HepG2 (cell line): ENCODE data around the gene PKP3. TPM values are rescaled to one million over a fixed set of nuclear protein-coding genes. Genes with fewer than 3 reads are reported as not detected.

Source experiments
- DR1 ChIP-seq: sonication (generic); formaldehyde crosslinking; IDR thresholded peaks from 2 replicates; pipeline ENCODE4 v1.8.0; 2021; ENCODE audit warnings: mild to moderate bottlenecking, missing genetic modification reagents, inconsistent platforms
- FOXM1 ChIP-seq: sonication (generic); formaldehyde crosslinking; IDR thresholded peaks from 2 replicates; pipeline ENCODE4 v1.5.0; 2020; ENCODE audit warnings: missing genetic modification reagents
- HOXD1 ChIP-seq: sonication (generic); formaldehyde crosslinking; IDR thresholded peaks from 2 replicates; pipeline ENCODE4 v1.5.0; 2020; ENCODE audit warnings: missing genetic modification reagents
- ISL2 ChIP-seq: sonication (generic); formaldehyde crosslinking; IDR thresholded peaks from 2 replicates; pipeline ENCODE4 v1.5.0; 2020; ENCODE audit warnings: missing genetic modification reagents
- NCOA5 ChIP-seq: sonication (generic); formaldehyde crosslinking; IDR thresholded peaks from 2 replicates; pipeline ENCODE4 v1.4.0; 2020; ENCODE audit warnings: missing genetic modification reagents
- PHF8 ChIP-seq: sonication (generic); formaldehyde crosslinking; IDR thresholded peaks from 2 replicates; pipeline ENCODE4 v1.5.0; 2020; ENCODE audit warnings: missing genetic modification reagents
- STAT5B ChIP-seq: sonication (generic); formaldehyde crosslinking; IDR thresholded peaks from 2 replicates; pipeline ENCODE4 v1.4.0; 2020; ENCODE audit warnings: missing genetic modification reagents
- U2AF2 ChIP-seq: fragments of 200-400 bp; formaldehyde crosslinking; IDR thresholded peaks from 2 replicates; pipeline ENCODE4 v1.6.1; 2017; ENCODE audit warnings: low read depth, mild to moderate bottlenecking, low read length
- ZNF256 ChIP-seq: sonication (generic); formaldehyde crosslinking; conservative IDR thresholded peaks from 2 replicates; pipeline ENCODE4 v1.4.0; 2020; ENCODE audit warnings: missing genetic modification reagents
- ZNF331 ChIP-seq: sonication (generic); formaldehyde crosslinking; IDR thresholded peaks from 2 replicates; pipeline ENCODE4 v1.4.0; 2020; ENCODE audit warnings: missing genetic modification reagents
- ZNF335 ChIP-seq: sonication (generic); formaldehyde crosslinking; IDR thresholded peaks from 2 replicates; pipeline ENCODE4 v1.4.0; 2020; ENCODE audit warnings: missing genetic modification reagents
- ZNF432 ChIP-seq: sonication (generic); formaldehyde crosslinking; IDR thresholded peaks from 2 replicates; pipeline ENCODE4 v1.5.0; 2020; ENCODE audit warnings: missing genetic modification reagents, mild to moderate bottlenecking, borderline replicate concordance
- ZNF468 ChIP-seq: sonication (generic); formaldehyde crosslinking; IDR thresholded peaks from 2 replicates; pipeline ENCODE4 v1.8.0; 2022; ENCODE audit warnings: mild to moderate bottlenecking, moderate library complexity, missing genetic modification reagents
- ZNF670 ChIP-seq: sonication (generic); formaldehyde crosslinking; IDR thresholded peaks from 2 replicates; pipeline ENCODE4 v1.8.0; 2022; ENCODE audit warnings: mild to moderate bottlenecking, missing genetic modification reagents, borderline replicate concordance
- polyA plus RNA-seq, 8 experiments: library from polyadenylated mRNA; depleted of rRNA in 3 of 8; stranded (reverse) in 7 of 8; unstranded in 1 of 8; fragments of >200 nt; fragmentation: Illumina TruSeq in 4 of 8; extraction: Trizol in 4 of 8; gene quantifications; 2 replicates each; pipeline versions ENCODE4 v1.2.1 to v1.2.3, GENCODE V29; 2011 to 2016; ENCODE audit warnings: low read depth in 4 of 8, missing spikeins in 1 of 8, mixed read lengths in 1 of 8; ENCODE audit not compliant: insufficient read depth in 1 of 8
- total RNA-seq, 5 experiments: library from RNA; depleted of rRNA; stranded (reverse); fragments of >200 nt; fragmentation: Illumina TruSeq; extraction: Trizol; gene quantifications; 2 replicates each; pipeline ENCODE4 v1.2.3, GENCODE V29; 2016; ENCODE audit warnings: low read depth in 1 of 5
- TF ChIP-seq, protein P1 (sequence below): sonication (generic); formaldehyde crosslinking; IDR thresholded peaks from 2 replicates; pipeline ENCODE4; 2020; ENCODE audit warnings: missing genetic modification reagents, mild to moderate bottlenecking, borderline replicate concordance
- TF ChIP-seq, protein P2 (sequence below): sonication (generic); formaldehyde crosslinking; IDR thresholded peaks from 2 replicates; pipeline ENCODE4 v1.4.0; 2020; ENCODE audit warnings: missing genetic modification reagents
- TF ChIP-seq, protein P3 (sequence below): sonication (generic); formaldehyde crosslinking; IDR thresholded peaks from 2 replicates; pipeline ENCODE4 v1.9.0; 2022; ENCODE audit warnings: missing genetic modification reagents, mild to moderate bottlenecking, borderline replicate concordance
- TF ChIP-seq, protein P4 (sequence below): sonication (generic); formaldehyde crosslinking; IDR thresholded peaks from 2 replicates; pipeline ENCODE4 v1.4.0; 2020; ENCODE audit warnings: mild to moderate bottlenecking, missing genetic modification reagents

The PKP3 gene
- total and polyA plus RNA-seq, 2 of the 13 experiments (the other 11 are each of a cell fraction or from before 2014, with no cell fraction given), result 18.0 to 28.7 TPM

DNA sequence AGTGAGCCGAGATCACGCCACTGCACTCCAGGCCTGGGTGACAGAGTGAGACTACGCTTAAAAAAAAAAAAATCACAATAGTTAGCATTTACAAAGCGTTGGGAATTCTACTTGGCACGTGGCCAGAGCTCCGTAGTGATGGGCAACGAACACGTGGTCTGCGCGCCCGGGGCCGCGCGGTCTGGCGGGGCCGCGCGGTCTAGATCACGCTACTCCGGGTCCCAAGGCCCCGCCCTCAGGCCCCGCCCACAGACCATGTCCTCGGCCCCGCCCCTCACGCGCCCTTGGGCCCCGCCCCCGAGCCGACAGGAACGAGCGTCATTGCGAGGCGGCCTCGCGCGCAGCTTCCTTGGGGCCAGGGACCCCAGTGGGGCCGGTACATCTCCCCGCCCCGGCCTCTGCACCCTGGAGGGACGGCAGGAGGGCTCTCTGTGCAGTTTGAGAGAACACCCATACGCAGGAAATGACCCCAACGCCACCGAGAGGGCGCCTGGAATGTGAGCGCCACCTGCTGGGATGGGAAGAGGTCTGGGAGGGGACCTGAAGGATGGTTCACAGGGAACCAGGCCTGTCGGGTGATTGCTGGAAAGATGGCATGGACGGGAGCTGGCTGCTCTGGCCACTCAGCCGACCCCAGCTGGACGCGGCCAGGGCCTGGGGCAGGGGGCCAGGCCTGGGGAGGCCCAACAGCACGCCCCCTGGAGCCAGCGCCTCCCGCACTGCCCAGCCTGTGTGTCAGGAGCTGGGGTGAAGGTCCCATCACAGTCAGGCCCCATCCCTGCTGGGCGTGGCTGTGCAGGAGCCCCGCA is 54.1 kb downstream of the PKP3 start (continued):
- TF ChIP-seq ZNF670 (no peak; the same call in none of the 2 replicates), HOXD1 (no peak), ZNF468 (CRISPR knock-in tag) (no peak), PHF8 (CRISPR knock-in tag) (peak; percentile 87), U2AF2 (no peak), ZNF432 (no peak), DR1 (CRISPR knock-in tag) (peak; percentile 46; the same call in 1 of the 2 replicates), ZNF331 (CRISPR knock-in tag) (peak; percentile 57; the same call in 1 of the 2 replicates), STAT5B (peak; percentile 32; the same call in 1 of the 2 replicates), ZNF335 (CRISPR knock-in tag) (no peak), ZNF256 (CRISPR knock-in tag) (no peak), FOXM1 (no peak), NCOA5 (CRISPR knock-in tag) (no peak), ISL2 (CRISPR knock-in tag) (0 out of 2 replicates have a peak, but pooled peaks have one; percentile 25)
- TF ChIP-seq, protein P1, sequence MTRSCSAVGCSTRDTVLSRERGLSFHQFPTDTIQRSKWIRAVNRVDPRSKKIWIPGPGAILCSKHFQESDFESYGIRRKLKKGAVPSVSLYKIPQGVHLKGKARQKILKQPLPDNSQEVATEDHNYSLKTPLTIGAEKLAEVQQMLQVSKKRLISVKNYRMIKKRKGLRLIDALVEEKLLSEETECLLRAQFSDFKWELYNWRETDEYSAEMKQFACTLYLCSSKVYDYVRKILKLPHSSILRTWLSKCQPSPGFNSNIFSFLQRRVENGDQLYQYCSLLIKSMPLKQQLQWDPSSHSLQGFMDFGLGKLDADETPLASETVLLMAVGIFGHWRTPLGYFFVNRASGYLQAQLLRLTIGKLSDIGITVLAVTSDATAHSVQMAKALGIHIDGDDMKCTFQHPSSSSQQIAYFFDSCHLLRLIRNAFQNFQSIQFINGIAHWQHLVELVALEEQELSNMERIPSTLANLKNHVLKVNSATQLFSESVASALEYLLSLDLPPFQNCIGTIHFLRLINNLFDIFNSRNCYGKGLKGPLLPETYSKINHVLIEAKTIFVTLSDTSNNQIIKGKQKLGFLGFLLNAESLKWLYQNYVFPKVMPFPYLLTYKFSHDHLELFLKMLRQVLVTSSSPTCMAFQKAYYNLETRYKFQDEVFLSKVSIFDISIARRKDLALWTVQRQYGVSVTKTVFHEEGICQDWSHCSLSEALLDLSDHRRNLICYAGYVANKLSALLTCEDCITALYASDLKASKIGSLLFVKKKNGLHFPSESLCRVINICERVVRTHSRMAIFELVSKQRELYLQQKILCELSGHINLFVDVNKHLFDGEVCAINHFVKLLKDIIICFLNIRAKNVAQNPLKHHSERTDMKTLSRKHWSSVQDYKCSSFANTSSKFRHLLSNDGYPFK (CRISPR knock-in tag), result peak; percentile 52; the same call in 1 of the 2 replicates
- TF ChIP-seq, protein P2, sequence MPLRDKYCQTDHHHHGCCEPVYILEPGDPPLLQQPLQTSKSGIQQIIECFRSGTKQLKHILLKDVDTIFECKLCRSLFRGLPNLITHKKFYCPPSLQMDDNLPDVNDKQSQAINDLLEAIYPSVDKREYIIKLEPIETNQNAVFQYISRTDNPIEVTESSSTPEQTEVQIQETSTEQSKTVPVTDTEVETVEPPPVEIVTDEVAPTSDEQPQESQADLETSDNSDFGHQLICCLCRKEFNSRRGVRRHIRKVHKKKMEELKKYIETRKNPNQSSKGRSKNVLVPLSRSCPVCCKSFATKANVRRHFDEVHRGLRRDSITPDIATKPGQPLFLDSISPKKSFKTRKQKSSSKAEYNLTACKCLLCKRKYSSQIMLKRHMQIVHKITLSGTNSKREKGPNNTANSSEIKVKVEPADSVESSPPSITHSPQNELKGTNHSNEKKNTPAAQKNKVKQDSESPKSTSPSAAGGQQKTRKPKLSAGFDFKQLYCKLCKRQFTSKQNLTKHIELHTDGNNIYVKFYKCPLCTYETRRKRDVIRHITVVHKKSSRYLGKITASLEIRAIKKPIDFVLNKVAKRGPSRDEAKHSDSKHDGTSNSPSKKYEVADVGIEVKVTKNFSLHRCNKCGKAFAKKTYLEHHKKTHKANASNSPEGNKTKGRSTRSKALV (CRISPR knock-in tag), result no peak
- TF ChIP-seq, protein P3, sequence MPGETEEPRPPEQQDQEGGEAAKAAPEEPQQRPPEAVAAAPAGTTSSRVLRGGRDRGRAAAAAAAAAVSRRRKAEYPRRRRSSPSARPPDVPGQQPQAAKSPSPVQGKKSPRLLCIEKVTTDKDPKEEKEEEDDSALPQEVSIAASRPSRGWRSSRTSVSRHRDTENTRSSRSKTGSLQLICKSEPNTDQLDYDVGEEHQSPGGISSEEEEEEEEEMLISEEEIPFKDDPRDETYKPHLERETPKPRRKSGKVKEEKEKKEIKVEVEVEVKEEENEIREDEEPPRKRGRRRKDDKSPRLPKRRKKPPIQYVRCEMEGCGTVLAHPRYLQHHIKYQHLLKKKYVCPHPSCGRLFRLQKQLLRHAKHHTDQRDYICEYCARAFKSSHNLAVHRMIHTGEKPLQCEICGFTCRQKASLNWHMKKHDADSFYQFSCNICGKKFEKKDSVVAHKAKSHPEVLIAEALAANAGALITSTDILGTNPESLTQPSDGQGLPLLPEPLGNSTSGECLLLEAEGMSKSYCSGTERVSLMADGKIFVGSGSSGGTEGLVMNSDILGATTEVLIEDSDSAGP (CRISPR knock-in tag), result peak; percentile 85
- TF ChIP-seq, protein P4, sequence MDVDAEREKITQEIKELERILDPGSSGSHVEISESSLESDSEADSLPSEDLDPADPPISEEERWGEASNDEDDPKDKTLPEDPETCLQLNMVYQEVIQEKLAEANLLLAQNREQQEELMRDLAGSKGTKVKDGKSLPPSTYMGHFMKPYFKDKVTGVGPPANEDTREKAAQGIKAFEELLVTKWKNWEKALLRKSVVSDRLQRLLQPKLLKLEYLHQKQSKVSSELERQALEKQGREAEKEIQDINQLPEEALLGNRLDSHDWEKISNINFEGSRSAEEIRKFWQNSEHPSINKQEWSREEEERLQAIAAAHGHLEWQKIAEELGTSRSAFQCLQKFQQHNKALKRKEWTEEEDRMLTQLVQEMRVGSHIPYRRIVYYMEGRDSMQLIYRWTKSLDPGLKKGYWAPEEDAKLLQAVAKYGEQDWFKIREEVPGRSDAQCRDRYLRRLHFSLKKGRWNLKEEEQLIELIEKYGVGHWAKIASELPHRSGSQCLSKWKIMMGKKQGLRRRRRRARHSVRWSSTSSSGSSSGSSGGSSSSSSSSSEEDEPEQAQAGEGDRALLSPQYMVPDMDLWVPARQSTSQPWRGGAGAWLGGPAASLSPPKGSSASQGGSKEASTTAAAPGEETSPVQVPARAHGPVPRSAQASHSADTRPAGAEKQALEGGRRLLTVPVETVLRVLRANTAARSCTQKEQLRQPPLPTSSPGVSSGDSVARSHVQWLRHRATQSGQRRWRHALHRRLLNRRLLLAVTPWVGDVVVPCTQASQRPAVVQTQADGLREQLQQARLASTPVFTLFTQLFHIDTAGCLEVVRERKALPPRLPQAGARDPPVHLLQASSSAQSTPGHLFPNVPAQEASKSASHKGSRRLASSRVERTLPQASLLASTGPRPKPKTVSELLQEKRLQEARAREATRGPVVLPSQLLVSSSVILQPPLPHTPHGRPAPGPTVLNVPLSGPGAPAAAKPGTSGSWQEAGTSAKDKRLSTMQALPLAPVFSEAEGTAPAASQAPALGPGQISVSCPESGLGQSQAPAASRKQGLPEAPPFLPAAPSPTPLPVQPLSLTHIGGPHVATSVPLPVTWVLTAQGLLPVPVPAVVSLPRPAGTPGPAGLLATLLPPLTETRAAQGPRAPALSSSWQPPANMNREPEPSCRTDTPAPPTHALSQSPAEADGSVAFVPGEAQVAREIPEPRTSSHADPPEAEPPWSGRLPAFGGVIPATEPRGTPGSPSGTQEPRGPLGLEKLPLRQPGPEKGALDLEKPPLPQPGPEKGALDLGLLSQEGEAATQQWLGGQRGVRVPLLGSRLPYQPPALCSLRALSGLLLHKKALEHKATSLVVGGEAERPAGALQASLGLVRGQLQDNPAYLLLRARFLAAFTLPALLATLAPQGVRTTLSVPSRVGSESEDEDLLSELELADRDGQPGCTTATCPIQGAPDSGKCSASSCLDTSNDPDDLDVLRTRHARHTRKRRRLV (CRISPR knock-in tag), result peak; percentile 94
